NCI-H2196 treated with DMSO at 0.1 percent for 48 hours (cell line): ENCODE data around the gene ABCF2.
A peak's percentile ranks its signal among the peaks of the same experiment; 100 is the strongest.

Experiments
- DNase-seq: peaks from one replicate; lab custom pipeline; 2025; ENCODE audit not compliant: unreplicated experiment; lab: John Stamatoyannopoulos, UW

Gene ABCF2

DNA sequence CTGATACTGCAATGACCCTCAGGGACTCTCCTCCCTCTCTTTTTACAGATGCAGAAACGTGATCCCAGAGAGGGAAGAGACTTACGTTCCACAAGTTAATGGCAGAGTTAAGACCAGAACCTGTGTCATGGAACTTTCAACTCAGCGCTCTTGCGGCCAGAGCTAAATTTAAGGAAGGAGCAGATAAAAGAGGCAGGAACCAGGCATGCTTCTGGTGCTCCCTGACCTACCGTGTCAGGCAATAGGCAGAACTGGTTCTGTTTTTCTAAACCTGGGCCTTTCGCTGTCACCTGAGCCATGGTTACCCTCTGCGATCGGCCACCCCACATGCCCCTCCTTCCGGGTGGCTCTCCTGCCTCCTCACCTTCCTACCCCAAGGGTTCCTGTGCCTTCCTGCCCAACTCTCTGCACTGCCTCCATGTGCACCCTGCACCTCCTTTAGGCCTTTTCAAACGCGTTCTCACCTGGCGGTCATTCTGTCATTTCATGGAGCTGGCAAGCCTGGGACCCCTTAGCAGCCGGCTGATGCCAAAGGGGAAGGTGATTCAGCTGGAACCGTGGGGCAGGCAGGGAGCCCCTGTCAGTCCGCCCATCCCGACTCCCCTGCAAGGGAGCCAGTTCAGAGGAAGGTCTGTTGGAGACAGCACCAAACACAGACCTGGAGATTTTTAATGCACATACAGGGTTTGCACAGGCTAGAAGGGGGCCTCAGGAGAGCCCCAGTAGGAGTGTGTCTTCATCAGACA lies 51.8 kb downstream of the ABCF2 start:
- no peak for DNase-seq

DNA sequence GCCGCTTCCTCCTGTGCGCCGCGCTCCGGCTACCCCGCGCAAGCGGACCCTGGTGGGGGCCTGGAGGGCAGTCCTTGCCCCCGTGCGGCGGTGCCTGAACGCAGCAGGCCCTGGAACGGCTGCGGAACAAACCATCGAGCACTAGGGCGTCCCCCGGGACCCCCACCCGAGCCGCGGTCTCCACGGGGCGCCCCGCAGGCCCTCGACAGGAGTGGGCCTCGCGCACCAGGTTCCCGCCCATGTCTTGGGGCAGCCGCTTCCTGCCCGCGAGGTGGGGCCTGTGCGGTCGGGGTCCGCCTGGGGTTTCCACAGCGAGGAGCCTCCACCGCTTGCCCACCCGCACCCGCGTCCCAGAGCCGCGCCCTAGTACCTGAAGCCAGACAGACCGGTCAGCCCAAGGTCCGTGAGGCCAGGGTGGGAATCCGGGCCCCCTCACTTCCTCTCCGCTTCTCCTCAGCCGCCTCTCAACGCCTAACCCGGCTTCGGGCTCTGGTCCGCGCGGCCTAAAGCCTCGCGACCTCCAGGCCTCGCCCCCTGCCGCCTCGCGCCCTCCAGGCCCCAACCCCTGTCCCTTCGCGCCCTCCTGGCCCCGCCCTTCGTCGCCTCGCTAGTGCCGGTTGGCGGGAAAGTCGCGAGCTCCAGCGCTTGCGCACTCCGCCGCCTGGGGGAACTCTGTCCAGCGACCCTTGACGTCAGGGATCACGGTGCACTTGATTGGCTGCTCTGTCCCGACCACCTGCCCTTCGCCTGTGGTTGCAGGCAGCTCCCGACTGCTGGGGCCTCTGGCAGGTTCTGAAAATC lies 52.6 kb downstream of the ABCF2 start:
- no peak for DNase-seq

DNA sequence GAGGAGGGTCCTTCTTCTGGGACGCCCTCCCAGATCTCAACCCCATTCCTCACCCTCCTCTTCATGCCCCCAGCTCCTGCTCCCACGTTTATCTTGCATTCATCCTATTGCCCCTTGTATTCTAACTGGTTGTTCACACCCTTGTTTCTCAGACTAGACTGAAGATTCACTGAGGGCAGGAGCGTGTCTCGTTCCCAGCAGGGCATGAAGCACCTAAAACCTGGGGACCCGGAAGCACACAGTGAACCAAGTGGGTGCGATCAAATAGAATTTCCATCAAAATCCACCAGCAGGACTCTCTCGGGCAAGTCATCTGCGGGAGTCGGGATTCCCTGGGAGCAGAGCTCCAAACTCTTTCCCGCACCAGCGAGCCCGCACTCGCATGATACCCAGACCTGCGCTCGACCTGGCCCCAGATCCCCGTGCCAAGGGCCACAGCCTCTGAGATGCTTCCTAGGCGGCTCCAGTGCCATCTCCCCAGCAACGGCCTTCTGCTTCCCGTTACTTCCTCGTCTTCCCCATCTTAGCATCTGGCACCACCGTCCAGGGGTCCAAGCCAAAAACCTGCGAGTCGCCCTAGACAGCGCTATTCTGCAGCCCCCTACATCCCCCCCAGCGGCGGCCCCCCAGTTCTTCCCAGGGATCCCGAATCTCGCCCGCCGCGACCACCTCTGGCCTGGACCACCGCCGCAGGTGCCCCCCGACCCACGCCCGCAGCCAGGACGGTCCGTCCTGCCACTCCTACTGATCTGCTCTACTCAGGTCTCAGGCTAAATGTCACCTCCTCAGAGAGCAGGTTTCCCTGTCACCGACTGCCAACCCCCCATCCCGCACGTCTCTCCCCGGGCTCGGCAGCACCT lies 53.4 kb downstream of the ABCF2 start:
- no peak for DNase-seq

DNA sequence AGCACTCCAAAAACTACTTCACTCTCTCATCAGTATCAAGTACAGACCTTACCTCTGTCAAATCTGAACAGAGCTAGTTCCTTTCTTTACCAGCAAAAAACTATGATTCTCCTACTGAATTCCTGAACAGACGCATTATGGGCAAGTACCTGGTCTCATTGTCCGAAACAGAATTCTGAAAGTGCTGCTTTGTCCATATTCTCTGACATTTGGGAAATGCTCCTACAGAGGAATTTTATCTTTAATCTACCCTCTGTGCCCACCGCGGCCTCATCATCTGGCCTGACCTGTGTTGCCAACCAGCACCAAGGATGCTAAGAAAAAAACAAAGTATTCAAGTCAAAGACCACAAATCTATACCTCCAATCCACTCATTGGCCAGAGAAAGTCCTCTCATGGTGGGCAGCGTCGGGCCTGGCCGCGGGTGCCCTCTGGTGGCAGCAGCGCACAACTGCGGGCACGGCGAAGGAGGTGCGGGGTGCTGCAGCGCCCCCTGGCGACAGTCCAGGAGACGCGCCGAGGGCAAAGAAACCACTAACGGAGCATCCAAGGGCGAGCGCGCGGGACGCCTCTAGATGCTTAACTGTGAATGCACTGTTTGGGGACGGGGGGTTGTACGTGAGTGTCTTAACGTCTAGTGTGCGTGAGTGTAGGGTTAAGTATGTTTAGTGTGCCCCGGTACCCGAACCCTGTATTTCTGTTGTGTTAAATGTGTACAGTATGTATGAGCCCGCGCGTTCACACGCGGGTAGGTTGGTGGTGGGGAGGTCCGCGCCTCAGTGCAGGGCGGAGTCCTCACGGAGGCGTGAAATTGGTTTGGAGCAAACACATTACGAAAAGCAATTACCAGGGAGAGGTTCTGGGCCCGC lies 54.5 kb downstream of the ABCF2 start:
- peak; percentile 14 for DNase-seq

DNA sequence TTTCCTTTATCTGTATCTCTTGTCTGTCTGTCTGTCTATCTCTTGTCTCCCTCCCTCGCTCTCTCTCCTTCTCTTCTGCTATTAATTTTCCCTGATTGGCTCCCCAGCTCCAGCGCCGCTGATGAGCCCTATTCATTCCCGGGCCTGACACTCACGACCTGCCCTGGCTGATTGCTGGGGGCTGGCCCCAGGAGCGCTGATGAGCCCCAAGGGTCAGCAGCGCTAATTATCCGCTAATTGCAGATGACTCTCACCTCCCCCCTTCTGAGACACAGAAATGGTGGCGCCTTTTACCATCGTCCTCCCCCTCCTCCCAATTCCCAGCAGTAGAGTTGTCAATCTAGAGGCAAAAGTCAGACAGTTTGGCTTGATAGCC lies 58.2 kb downstream of the ABCF2 start:
- no peak for DNase-seq

DNA sequence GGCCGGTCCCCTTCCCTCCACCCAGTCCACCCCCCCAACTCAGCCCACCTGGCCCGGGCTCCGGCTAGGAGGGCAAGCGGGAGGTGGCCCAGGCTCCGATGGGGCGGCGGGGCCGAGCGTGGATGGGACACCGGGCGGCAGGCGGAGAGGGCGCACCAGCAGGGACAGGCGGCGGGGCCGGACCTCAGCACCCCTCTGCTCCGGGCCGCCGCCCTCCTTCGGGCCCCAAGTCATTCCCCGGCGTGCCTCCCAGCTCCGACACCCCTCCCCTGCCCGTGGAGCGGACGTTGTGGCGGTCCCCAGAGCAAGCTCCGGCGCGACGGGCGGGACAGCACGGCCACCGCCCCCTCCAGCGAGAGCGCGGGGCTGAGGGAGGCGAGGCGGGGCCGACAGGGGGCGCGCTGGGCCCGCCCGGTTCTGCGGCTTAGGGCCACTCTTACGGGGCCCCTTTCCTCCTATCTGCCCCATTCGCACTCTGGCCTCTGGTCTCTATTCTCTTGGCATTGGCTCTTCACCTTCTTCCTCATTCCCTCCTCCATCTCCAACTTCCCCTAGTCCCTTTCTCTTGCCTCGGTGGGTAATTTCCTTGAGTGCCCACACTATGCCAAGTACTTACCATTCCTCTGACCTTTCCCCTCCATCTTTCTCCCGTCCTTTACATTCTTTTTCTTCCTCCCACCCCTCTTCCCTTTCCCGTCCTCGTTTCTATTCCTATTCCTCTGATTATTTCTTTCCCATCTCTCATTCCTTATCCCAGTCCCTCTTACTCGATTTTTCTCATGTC lies 58.8 kb downstream of the ABCF2 start:
- no peak for DNase-seq

DNA sequence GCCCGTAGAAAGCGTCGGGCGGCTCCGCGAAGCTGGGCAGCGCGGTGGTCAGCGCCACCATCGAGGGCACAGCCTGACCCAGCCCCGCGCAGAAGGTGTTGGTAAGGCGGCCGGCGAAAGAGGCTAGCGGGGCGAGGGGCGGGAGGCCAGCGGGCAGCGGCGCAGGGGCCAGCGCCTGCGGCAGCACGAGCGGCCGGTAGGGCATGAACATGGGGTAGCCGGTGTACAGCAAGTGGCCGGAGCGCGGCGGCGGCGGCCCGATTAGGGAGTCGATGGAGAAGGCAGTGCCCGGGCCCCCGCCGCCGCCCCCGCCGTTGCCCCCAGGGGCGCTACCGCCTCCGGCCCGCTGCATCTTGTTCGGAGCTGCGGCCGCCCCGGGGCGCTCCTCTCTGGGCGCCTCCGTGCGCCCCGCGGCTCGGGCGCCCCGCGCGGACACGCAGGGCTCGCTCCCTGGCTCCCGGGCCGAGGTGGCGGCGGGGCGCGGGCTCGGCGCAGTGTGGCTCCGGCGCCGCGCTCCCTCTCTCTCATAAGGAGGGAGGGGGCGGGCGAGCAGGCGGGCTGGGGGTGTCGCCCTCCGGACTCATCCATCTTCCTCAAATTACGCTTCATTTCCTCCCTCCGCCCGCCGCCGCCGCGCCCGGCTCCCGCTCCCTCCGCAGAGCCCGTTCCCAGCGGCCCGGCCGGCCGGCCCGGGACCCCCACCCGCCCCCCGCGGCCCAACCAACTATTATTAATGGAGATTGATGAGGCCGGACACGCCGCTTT lies 59.6 kb downstream of the ABCF2 start, which contains the start of gene GBX1:
Gene GBX1, minus strand, starts transcription at position 498 of the 765 bp plus-strand sequence. Its CDS starts 146 bp downstream, at position 352.
- DNase-seq: no peak

DNA sequence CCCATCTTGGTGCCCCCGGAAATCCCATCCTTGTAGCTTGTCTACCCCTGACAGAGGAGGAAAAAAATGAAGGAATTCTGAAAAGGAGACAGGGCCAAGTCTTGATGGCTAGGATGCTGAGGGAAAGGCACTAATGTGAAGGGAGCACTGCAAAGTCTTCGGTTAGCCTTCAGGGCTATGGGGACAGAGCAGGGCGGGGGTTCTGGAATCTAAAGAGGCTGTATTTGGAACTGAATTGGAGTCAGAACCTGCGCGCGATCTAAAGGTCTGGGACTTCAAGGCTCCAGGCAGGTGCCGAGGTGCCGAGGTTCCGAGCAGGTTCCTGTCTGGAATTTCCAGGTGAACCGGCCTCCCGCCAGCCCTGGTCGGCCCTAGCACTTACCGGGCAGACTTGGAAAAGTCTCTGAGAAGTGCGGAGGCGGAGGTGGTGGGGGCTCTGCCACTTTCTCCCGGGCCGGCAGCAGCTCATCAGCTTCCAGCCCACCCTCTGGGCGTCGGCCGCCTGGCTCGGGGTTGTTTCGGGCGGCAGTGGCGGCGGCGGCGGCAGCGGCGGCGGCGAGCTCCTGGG lies 60.3 kb downstream of the ABCF2 start:
- no peak for DNase-seq
